Frontal cortex (tissue), 4 donors: ENCODE data around the gene ABHD13. TPM values are rescaled to one million over a fixed set of nuclear protein-coding genes. Genes with fewer than 3 reads are reported as not detected.
"Not testable (repeated sequence)": the region's sequence is repeated elsewhere in the genome, so short reads cannot be mapped to it uniquely, and the experiment has no call there.

Experiments used
- DNase-seq, 2 donors: peaks; one replicate each; pipeline ENCODE4 v3.0.0; 2012; ENCODE audit warnings: low spot score in 2 of 2
- FAIRE-seq: peaks from 2 replicates; lab custom pipeline; 2012; peaks lifted over from hg19 to GRCh38; lab: Jason Lieb, UNC
- total RNA-seq: library from RNA; depleted of rRNA; stranded (reverse); fragments of >200 nt; gene quantifications from one replicate; pipeline ENCODE4 v1.2.3, GENCODE V29; 2014
- donor health status: control.
- donor health status: control.
- donor health status: control.

Gene ABHD13
- 17.1 TPM for total RNA-seq

DNA sequence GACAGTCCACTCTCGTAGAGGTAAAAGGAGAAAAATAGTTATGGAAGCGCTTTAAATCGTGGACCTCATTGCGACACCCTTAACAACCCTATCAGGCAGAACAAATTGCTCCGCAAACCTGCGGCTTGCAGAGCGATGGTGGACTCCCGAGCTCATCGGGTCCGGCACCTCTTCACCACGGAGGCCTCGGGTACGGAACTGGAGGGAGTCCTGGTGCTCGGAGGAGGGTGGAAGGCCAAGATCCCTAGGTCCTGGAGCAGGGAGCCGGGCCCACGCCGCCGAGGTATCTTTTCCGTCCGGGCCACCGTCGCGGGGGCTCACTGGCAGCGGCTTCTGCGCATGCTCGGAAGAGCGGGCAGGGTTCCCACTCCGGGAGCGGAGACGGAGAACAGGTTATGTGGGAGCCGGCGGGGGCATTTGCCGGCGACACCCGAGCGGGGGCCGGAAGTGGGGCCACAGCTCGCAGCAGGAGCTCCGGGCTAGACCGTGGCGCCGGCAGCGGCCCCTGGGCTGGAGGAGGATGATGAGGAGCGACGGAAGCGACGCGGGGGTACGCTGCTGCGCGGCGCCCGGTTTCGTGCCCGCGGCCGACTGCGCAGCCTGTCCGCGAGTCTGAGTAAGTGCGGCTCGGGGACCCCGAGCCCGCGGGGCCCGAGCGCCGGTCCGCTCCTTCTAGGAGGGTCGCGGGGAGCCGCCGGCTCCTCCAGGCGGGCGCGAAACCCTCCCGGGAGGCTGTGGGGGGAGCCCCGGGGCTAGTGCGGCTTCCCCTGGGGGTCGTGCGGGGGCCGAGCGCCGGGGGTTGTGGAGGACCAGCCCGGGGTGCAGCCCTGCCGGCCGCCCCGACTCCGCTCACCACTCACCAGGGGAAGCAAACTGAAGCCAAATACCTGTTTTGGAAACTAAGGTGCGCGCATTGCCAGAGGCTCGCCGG lies at the start of gene ABHD13:
ABHD13 (plus strand) TSS at position 349 of the 931 bp plus-strand sequence. CDS start 10,827 bp downstream, outside the sequence.
- DNase-seq (peak; percentile 89 to 92), FAIRE-seq (no peak)

DNA sequence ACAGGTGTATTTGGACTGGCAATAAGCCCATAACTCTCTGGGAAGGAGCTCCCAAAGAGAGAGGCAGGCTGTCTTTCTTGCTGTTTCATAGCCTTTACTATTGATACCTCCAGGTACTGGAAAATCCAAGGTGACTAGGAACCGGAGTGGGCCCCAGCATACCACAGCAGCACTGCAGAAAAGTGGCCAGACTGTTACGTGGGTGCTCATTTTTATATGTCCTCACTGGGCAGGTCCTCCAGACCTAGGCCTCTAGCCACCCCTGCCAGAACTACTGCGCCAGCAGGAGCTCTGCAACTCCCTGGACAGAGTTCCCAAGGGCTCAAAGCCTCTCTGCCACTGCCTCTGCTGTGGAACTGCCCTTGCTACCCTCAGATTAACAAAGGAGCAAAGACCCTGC lies 49.3 kb upstream of the ABHD13 start:
- no peak for DNase-seq
- no peak for FAIRE-seq

DNA sequence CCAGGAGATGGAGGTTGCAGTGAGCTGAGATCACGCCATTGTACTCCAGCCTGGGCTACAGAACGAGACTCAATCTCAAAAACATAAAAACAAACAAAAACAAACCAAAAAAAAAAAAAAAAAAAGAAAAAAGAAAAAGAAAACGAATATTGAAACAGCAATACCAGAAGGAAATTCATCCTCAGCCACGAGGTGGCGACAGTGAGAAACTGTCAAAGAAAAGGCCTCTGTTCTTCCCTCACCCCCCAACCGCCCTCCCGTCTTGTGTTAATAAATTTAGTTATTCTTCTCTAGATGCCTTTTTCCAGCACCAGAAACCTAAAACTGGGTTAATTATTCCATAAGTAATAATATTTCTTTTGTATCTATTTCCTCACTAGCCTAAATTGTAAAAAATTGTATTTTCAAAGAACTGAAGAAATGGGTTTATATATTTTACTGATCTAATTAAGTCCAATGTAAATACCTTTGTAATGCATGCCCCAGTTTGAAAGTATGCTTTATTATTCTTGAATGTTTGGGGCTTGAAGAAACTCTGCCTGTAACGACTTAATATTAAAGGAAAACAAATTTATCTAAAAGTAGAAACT lies 41.4 kb upstream of the ABHD13 start:
- DNase-seq: peak in 1 of 2 donors; percentile 9
- no peak for FAIRE-seq

DNA sequence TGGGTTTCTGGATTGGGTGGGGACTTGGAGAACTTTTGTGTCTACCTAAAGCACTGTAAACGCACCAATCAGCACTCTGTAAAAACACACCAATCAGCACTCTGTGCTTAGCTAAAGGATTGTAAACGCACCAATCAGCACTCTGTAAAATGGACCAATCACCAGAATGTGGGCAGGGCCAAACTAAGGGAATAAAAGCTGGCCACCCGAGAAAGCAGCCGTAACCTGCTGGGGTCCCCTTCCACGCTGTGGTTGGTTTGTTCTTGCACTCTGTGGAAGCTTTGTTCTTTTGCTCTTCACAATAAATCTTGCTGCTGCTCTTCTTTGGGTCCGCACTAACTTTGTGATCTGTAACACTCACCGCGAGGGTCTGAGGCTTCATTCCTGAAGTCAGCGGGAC lies 40.1 kb upstream of the ABHD13 start:
- FAIRE-seq: no peak
- no peak for DNase-seq

DNA sequence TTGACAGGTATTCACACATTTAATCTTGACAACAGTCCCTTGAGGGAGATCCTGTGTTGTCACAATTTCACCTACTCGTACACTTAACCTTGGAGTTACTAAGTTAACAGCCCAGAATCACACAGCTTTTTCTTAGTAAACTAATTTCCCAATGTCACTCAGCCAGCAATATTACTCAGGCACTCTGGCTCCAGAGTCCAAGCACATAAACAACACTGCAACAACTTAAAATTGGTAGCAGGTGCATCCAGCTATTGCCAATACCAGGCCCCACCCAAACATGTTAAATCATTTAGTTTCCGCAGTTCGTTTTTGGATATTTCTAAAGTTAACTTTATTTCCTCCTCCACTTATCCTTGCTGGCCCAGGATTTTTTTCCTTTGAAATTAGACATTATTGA lies 35.5 kb upstream of the ABHD13 start:
- no peak for DNase-seq
- no peak for FAIRE-seq

DNA sequence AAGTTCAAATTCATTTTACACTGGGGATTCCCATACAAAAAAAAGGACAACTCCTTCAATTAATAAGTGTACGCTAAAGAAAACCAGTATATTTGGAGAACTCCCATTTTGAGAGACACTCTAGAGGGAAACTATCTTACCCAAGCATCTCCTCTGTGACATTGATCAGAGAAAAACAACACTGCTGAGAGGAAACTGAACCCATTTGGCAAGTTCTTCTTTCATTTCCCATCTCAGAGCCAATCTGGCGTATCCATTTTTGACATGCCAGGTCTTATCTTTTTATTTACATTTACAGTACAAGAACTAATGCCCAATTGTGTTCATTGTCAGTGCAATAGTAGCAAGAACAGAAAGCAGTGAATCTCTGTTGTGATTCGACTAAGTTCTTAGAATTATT lies 33.0 kb upstream of the ABHD13 start:
- no peak for FAIRE-seq
- DNase-seq: no peak

DNA sequence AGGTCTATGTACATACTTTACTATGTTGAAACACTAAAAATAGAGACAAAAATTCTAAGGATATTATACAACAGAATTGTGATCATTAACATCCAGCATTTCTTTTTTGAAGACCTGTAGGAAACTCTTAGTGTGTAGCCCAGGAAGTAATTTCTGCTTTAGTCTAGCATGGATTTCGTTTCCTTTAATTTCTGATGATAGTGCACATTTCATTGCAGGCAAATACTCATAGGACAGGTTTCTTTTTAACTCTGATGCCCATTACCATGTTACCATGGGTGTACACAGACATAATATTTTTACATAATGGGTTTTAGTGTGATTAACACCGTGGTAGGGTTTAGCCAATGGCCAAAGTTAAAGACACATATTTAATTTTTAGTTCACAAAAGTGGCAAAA lies 29.9 kb upstream of the ABHD13 start:
- DNase-seq: no peak
- FAIRE-seq: no peak

DNA sequence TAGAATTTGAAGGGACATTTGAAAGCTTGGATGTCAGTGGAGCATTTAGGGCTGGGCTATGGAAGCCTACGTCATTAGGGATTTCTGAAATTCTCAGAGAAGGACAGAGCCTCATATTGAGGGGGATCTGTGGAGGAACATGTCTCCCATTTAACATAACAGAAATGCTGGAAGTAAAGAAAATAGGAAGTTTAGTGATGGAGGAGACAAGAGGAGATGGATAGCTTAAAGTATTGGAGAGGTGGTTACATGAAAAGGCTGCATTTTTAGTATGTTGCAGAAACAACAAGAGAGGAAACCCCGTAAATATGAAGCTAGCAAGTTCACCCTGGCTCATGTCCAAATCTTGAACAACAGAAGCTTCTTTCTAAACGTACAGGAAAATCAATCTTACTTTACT lies 27.3 kb upstream of the ABHD13 start:
- FAIRE-seq (no peak), DNase-seq (no peak)

DNA sequence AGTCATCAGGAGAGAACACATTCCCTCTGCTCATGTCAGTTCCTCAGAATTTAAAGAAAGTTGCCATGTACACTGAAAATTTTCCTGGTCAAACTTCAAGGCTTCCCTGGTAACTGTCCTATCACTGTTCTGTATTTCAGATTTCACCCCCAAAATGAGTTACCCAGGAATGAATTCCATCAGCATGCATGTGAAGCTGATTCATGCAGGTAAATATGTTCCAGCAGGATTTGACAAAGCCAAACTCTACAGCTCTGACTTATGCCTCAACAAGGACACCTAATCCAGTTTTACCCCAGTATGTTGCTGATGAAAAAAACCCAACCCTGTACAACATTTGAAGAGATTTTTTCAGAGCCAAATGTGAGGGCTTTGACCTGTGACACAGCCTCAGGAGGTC lies 24.4 kb upstream of the ABHD13 start:
- no peak for DNase-seq
- FAIRE-seq: no peak

DNA sequence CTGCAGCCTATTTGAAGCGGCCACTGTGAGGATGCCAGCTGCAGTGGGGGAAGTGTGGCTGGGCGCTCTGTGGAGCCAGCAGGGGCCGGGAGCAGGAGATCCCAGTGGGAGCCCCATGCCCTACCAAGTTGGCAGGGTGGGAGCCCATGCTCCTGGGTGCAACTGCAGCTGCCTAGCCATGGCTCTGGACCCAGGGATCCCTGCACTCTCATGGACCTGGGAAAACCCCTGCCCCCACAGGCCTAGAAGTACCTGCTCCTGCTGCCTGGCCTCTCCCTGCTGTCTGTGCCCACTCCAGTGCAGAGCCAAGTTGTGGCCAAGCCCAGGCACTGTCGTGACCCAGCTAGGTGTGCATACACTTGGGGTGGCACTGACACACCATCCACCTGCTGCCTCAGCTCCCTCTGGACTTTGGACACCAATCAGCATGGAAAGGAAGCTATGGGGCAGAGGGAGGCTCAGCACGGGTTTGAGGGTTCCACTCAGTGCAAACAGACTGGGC lies 23.7 kb upstream of the ABHD13 start:
- FAIRE-seq: no peak

DNA sequence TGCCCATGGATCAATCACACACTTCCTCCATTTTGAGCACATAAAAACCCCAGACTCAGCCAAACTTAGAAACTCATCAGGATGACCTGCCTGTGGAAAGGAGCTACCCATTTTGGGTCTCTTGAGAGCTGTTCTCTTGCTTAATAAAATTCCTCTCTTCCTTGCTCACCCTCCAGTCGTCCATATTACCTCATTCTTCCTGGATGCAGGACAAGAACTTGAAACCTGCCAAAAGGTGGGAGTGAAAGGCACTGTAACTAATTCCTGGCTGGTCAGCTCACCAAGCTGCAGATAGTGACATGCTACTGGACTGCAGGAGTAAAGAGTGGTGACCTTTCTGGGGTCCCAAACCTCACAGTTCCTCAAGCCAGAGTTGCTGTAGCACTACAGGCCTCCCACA lies 23.0 kb upstream of the ABHD13 start:
- DNase-seq (no peak), FAIRE-seq (no peak)

More for the DNA sequence above, 23.7 kb upstream of the ABHD13 start:
- no peak for DNase-seq

DNA sequence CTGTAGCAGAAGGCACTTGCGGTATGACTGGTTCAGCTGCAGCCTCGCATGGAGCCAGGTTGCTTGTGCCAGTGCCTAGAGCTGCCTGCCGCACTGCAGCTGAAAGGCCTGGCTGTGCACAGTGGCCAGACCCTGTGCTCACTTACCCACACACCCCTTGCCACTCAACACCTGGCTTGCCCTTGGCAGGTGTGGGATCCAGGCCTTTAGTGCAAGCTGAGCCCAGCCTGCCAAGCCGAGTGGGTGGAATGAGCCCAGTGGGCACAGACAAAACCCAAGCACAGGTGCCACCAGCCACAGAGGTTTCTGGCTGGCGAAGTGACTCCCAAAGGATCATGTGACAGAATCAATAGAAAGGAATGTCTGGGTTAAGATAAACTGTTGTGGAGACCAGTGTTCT lies 22.3 kb upstream of the ABHD13 start:
- no peak for DNase-seq
- no peak for FAIRE-seq

DNA sequence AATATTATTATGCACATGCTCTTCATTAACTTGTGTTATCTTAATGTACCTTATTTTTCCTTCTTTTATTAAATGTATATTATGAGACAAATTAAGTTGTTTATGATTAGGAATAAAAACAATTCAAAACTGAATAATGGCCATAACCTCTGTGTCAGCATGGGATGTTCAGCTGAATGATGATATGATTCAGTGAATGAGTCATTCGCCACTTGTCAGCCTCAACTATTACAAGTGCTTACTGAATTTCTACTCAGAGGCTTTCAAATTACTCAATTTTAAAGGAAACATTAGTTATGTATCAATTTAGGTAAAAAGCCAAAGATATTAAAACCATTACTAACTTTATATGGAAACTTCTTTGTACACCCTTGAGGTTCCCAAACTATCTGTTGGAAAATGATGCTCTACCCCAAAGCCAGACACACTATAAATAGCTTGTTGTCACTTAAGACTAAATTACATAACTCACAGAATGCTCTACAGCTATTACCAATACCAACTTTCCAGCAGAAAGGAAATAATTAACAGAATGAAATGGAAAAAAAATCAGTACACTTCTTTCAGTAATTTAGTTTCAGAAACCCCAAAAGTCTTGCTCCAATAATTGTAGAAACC lies 17.3 kb upstream of the ABHD13 start:
- no peak for FAIRE-seq

DNA sequence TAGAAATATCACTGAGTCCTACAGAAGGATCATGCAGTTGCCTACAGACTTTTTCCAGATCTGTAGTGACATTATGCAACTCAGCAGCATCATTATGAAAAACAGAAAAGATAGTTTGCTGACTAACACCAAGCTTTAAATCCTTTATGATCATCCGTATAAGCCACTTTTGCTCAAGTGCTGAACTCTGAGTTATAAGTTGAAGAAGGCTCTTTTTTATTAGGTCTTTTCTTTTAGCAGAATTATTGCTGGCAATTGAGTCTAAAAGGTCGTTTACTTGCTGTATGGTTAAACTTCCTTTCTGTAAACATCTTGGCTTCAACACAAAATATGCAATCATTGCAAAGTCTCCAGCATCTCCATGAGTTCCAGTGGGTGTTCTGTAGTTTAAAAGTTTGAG lies 7.6 kb upstream of the ABHD13 start:
- FAIRE-seq: no peak
- DNase-seq: no peak

More for the DNA sequence above, 17.3 kb upstream of the ABHD13 start:
- DNase-seq: no peak

DNA sequence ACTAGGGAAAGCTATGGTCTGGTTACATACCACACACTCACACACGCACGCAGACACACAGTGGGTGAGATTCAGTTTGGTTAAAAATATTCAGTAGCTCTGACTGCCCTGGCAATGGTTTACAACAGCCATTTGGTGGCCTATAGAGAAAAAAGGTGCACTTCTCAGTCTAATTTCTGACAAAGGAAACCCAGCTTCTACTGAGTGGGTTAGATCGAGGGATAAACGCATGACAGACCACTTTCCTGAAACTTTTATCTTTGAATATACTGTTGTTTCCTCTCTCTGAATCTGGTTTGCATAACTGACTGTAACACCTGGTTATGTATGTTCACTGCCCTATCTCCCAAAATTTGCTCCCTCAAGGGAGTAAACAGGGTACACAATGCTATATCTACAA lies 5.3 kb upstream of the ABHD13 start:
- FAIRE-seq: no peak
- no peak for DNase-seq

DNA sequence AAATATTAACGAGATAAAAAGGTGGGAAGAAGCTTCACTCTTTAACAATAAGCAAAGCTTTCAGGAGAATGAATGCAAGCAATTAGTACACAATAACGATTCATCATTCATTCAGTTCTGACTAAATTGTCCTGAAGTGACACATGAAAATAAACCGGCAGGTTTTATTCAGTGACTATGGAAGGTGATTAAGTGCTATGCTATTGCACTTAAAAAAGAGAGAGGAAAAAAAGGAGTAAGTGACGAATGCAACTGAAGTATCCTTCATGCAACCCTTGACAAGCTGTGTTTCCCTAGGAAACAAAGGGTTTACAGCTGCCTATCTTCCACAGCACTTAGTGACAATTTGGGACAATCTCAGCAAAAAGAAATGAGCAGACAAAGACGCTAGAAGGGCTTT lies 4.2 kb upstream of the ABHD13 start:
- DNase-seq (no peak), FAIRE-seq (no peak)

DNA sequence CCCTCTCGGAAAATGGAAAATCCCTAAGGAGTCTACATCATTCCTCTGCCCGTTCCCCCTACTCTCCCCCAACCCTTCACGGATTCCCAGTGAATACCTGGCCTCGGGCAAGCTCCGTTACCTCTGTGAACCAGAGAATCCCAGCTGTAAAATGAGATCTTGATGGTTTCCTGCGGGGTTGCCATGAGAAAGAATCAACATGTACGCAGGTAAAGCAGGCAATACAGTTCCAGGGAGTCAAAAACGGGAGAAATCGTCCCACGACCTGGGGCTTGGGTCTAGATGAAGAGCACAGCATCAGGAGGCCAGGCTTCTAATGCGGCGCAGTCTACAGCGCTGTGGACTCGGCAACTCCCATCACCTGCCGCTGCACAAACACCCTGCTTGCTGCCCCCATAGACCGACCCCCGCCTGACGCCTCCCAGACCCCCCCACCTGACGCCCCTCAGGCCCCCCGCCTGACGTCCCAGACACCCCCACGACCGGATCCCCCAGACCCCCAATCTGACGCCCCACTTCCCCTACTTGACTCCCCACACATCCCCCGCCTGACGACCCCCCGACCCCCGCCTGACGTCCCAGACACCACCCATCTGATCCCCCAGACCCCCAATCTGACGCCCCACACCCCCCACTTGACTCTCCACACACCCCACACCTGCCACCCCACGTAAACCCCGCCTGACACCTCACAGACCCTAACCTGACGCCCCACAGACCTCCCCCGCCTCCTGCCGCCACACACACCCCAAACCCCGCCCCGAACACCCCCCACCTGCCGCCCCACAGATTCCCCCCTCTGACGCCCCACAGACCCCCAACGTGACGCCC lies 3.5 kb upstream of the ABHD13 start:
- DNase-seq (peak in 1 of 2 donors; percentile 16), FAIRE-seq (no peak)

DNA sequence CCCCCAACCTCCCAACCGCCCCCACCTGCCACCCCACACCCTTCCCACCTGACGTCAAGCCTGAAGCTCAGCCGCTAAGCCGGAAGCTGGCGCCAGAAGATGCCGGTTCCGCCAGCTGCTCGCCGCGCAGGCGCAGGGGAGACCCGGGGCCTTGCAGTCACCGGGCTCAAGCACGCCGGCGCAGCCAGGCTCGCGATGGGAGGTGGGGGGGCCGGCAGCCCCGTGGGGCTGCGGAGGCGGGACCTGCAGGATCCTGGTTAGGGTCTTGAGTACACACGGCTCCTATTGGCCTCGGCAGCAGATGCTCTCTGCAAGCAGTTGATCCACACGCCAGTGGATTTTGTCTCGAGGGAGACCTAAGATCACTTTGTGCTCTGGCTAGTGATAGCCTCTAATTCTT lies 2.8 kb upstream of the ABHD13 start, which contains the start of gene LIG4:
LIG4 (minus strand) TSS at position 101 of the 400 bp plus-strand sequence. CDS start 4,268 bp downstream, outside the sequence.
- DNase-seq (peak; percentile 82 to 84), FAIRE-seq (no peak)

DNA sequence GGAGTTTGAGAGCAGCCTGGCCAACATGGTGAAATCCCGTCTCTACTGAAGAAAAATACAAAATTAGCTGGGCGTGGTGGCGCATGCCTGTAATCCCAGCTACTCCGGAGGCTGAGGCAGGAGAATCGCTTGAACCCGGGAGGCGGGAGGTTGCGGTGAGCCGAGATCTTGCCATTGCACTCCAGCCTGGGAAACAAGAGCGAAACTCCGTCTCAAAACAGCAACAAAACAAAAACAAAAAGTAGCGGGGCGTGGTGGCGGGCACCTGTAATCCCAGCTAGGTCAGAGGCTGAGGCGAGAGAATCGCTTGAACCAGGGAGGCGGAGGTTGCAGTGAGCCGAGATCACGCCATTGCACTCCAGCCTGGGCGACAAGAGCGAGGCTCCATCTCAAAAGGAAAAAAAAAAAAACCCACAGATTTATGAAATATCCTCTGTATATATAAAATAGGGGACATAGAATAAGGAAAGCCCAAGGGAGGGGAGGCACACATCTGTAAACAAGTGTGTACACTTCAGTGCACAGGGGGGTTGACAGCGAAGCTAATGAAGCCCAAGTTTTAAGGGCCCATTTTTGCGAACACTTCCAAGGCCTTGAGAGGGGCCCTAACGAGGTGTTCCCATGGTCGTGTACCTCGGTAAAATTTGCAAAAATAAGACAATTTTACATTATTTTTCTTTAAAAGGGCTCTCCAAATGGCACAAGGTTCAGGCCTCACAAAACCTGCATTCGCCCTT lies 717 bp upstream of the ABHD13 start:
- FAIRE-seq, DNase-seq: not testable (repeated sequence)
